NT2/D1 (cell line): ENCODE data around the gene P2RY13.

ENCODE experiments used
- SUZ12 ChIP-seq: IDR thresholded peaks from 2 replicates; pipeline ENCODE4 v1.6.1; 2011; ENCODE audit not compliant: insufficient read length, insufficient read depth; ENCODE audit errors: extremely low read depth
- YY1 ChIP-seq: IDR thresholded peaks from 2 replicates; pipeline ENCODE4 v1.6.1; 2011; ENCODE audit not compliant: insufficient read length, insufficient read depth

GRCh38 chr3:151331696-151332095, 2.3 kb upstream of the P2RY13 start:
- TF ChIP-seq YY1 (no peak), SUZ12 (no peak)
